Measurements from ENCODE around the gene HPSE2. TPM values are rescaled to one million over a fixed set of nuclear protein-coding genes. Genes with fewer than 3 reads are reported as not detected.

The HPSE2 gene
- total RNA-seq, 6 experiments from 2014 or later, result 0.05 to 0.09 TPM; not detected in 4

DNA sequence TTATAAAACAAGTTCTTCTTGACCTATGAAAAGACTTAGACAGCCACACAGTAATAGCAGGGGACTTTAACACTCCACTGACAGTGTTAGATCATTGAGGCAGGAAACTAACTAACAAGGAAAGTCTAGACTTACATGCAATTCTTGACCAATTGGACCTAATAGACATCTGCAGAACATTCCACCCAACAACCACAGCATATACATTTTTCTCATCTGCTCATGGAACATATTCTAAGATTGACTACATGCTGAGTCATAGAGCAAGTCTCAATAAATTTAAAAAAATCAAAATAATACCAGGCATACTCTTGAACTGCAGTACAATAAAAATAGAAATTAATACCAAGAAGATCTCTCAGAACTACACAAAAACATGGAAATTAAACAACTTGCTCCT lies 569.4 kb downstream of the HPSE2 start:
- H3K9me3 Mint-ChIP-seq, result peaks cover 18% of the 10 kb centered on the region
- no peak for TF ChIP-seq CTCF (IDR thresholded peaks at IDR 0.05)
- H3K27ac Mint-ChIP-seq, result 0 out of 2 replicates have a peak overlapping the region, but pooled peaks have one; percentile 17
- peaks cover 11% of the 10 kb centered on the region; the same call in 1 of the 2 replicates for H3K36me3 Mint-ChIP-seq (ENCODE audit: low read depth)
- no peak overlapping the region for H3K4me3 Mint-ChIP-seq
- no peaks in the 10 kb centered on the region for H3K27me3 Mint-ChIP-seq (ENCODE audit: insufficient read depth)
- peaks cover 27% of the 10 kb centered on the region for H3K4me1 Mint-ChIP-seq (ENCODE audit: low read depth)
- peak; percentile 24 for DNase-seq

- Mint-ChIP-seq H3K4me3 (no peak overlapping the region), H3K27ac (no peak overlapping the region), H3K4me1 (ENCODE audit: low read depth) (peaks cover 27% of the 10 kb centered on the region), H3K9me3 (peaks cover 18% of the 10 kb centered on the region), H3K36me3 (ENCODE audit: low read depth) (peaks cover 11% of the 10 kb centered on the region; the same call in 1 of the 2 replicates), H3K27me3 (ENCODE audit: insufficient read depth) (no peaks in the 10 kb centered on the region; the same call in 1 of the 2 replicates)
- DNase-seq, result no peak
- TF ChIP-seq CTCF (IDR thresholded peaks at IDR 0.05), result peak; percentile 75
Measured at GRCh38 chr10:98664329-98665042, 571.2 kb downstream of the HPSE2 start.

DNA sequence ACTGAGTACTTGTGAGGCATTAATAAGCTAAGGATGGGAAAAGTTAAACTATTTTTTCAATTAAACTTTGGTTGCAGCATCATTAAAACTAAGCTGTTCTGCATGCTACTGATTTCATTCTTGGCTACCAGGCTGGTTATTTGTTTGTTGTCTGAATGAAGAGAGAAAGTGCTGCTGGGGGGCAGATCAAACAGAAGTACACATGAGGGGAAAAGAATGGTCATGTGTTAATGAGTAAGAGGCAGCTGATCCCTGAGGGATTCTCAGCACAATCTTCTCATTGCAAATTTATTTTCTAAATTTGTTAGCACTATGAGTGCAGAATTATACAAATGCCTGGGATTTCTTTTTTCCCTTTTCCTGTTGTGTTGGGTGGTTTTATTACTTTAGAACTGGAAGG lies 575.7 kb downstream of the HPSE2 start:
- no peak for DNase-seq
- Mint-ChIP-seq H3K36me3 (ENCODE audit: low read depth) (no peaks in the 10 kb centered on the region), H3K4me1 (ENCODE audit: low read depth) (peaks cover 4% of the 10 kb centered on the region), H3K27ac (no peak overlapping the region), H3K9me3 (peaks cover 5% of the 10 kb centered on the region), H3K4me3 (no peak overlapping the region), H3K27me3 (ENCODE audit: insufficient read depth) (no peaks in the 10 kb centered on the region; the same call in 1 of the 2 replicates)
- TF ChIP-seq CTCF (IDR thresholded peaks at IDR 0.05), result no peak

- no peak for DNase-seq
- TF ChIP-seq CTCF (IDR thresholded peaks at IDR 0.05), result no peak
- Mint-ChIP-seq H3K36me3 (ENCODE audit: low read depth) (no peaks in the 10 kb centered on the region), H3K4me3 (no peak overlapping the region), H3K27ac (no peak overlapping the region), H3K9me3 (no peaks in the 10 kb centered on the region), H3K4me1 (ENCODE audit: low read depth) (no peaks in the 10 kb centered on the region), H3K27me3 (ENCODE audit: insufficient read depth) (no peaks in the 10 kb centered on the region)
Measured at GRCh38 chr10:98655492-98655891, 580.2 kb downstream of the HPSE2 start.

- no peak for TF ChIP-seq CTCF (IDR thresholded peaks at IDR 0.05)
- Mint-ChIP-seq H3K27me3 (ENCODE audit: insufficient read depth) (no peaks in the 10 kb centered on the region; the same call in 1 of the 2 replicates), H3K9me3 (no peaks in the 10 kb centered on the region), H3K36me3 (ENCODE audit: low read depth) (no peaks in the 10 kb centered on the region), H3K4me3 (no peak overlapping the region), H3K27ac (no peak overlapping the region), H3K4me1 (ENCODE audit: low read depth) (no peaks in the 10 kb centered on the region)
- DNase-seq, result no peak
Measured at GRCh38 chr10:98649170-98649569, 586.5 kb downstream of the HPSE2 start.
